Skeletal muscle tissue (tissue), 4 donors: ENCODE measurements around the gene MMP19. TPM values are rescaled to one million over a fixed set of nuclear protein-coding genes. Genes with fewer than 3 reads are reported as not detected.

Experiments used
- H3K27ac ChIP-seq: one replicate; pipeline ENCODE4 v1.7.0; 2013; ENCODE audit warnings: mild to moderate bottlenecking, low read depth, low read length, inconsistent platforms
- H3K27me3 ChIP-seq, 3 donors: one replicate each; pipeline ENCODE4 v1.7.0; 2013; ENCODE audit warnings: low read length in 3 of 3; ENCODE audit not compliant: control insufficient read depth in 3 of 3, insufficient read depth in 3 of 3
- H3K36me3 ChIP-seq, 3 donors: one replicate each; pipeline ENCODE4 v1.7.0; 2013; ENCODE audit warnings: low read length in 3 of 3; ENCODE audit not compliant: control insufficient read depth in 3 of 3, insufficient read depth in 3 of 3
- H3K4me1 ChIP-seq, 3 donors: one replicate each; pipeline ENCODE4 v1.7.0; 2013; ENCODE audit warnings: low read length in 3 of 3, mild to moderate bottlenecking in 3 of 3; ENCODE audit not compliant: control insufficient read depth in 3 of 3, insufficient read depth in 3 of 3
- H3K4me3 ChIP-seq, 3 donors: one replicate each; pipeline ENCODE4 v1.7.0; 2013; ENCODE audit warnings: low read length in 3 of 3
- H3K9ac ChIP-seq, 3 donors: one replicate each; pipeline ENCODE4 v1.7.0; 2013; ENCODE audit warnings: low read length in 3 of 3, mild to moderate bottlenecking in 3 of 3, moderate library complexity in 2 of 3, low read depth in 1 of 3
- H3K9me3 ChIP-seq, 3 donors: one replicate each; pipeline ENCODE4 v1.7.0; 2013; ENCODE audit warnings: low read length in 3 of 3; ENCODE audit not compliant: control insufficient read depth in 3 of 3
- total RNA-seq: library from RNA; depleted of rRNA; stranded (reverse); fragments of >200 nt; gene quantifications from one replicate; pipeline ENCODE4 v1.2.3, GENCODE V29; 2014
- donor health status: Osteomylitis.

MMP19 gene
- total RNA-seq, 1 donor from 2014 or later = 2.6 TPM

DNA sequence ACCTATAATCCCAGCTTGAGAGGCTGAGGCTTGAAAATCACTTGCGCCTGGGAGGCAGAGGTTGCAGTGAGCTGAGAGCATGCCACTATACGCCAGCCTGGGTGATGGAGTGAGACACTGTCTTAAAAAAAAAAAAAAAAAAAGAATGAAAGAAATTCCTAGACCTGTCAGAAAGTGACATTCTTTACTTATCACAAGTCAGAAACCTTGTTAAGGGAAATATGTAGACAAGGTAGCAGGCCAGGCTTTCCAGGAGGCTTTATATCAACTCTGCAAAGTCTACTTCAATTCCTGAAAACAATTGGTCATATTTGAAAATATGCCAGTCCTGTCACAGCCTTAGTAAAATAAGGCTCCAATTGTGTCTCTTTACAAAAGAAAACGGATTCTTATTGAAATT, 19.1 kb upstream of the MMP19 start:
- Histone ChIP-seq H3K27ac (no peak overlapping the region), H3K4me3 (no peak overlapping the region), H3K27me3 (no peaks in the 10 kb centered on the region), H3K4me1 (no peaks in the 10 kb centered on the region), H3K9ac (no peak overlapping the region), H3K9me3 (peaks cover 0 to 2% (median 0%) of the 10 kb centered on the region in 3 donors), H3K36me3 (no peaks in the 10 kb centered on the region)

DNA sequence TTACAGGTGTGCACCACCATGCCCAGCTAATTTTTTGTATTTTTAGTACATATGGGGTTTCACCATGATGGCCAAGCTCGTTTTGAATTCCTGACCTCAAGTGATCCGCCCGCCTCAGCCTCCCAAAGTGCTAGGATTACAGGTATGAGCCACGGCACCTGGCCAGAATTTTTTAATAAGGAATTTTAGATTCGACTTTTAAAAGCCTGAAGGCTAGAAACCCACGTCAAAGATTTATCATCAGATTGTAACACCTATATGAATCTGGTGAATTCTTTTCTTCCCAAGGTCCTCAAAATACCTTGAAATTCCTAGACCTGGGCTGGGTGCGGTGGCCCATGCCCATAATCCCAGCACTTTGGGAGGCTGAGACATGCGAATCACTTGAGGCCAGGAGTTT, 18.7 kb upstream of the MMP19 start:
- H3K36me3 ChIP-seq = no peaks in the 10 kb centered on the region
- no peaks in the 10 kb centered on the region for H3K4me1 ChIP-seq
- H3K9ac ChIP-seq = no peak overlapping the region
- H3K27me3 ChIP-seq = no peaks in the 10 kb centered on the region
- H3K9me3 ChIP-seq = peaks cover 0 to 2% (median 0%) of the 10 kb centered on the region in 3 donors
- H3K4me3 ChIP-seq = no peak overlapping the region
- no peak overlapping the region for H3K27ac ChIP-seq

DNA sequence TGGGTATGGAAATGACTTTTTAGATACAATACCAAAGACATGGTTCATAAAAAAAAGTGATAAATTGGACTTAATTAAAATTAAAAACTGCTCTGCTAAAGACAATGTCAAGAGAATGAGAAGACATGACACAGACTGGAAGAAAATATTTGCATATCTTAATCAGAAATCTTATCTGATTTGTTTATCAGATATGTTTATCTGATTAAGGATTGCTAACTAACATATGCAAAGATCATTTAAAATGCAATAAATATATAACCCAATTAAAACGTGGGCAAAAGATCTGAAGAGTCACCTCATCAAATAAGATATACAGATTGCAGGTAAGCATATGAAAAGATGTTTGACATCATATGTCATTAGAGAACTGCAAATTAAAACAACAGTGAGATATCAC, 10.0 kb upstream of the MMP19 start:
- Histone ChIP-seq H3K9ac (no peak overlapping the region), H3K4me3 (no peak overlapping the region), H3K9me3 (no peaks in the 10 kb centered on the region), H3K27ac (no peak overlapping the region), H3K36me3 (no peaks in the 10 kb centered on the region), H3K27me3 (peaks cover 4 to 8% (median 7%) of the 10 kb centered on the region in 3 donors), H3K4me1 (peaks cover 3 to 8% (median 5%) of the 10 kb centered on the region in 3 donors)

DNA sequence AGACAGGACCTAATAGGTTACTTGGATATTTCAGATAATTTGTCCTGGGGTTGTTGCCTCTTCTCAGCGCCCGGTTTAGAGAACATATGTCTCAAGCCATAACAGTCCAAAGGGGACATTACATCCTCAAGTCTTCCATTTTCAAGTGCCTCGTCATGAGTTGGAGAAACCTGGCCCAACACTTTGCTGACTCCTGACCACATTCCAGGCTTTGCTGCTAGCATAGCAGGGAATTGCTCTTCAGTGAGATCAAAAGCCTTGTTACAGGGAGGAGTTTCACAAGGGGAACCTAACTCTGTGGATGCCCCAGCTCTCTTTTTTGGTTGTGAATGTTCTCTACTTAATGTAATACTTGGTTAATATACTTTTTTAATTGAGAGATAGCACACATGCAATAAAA, 8.2 kb upstream of the MMP19 start:
- H3K27ac ChIP-seq = peak overlapping the region; percentile 88
- H3K4me3 ChIP-seq = no peak overlapping the region
- peaks cover 7 to 11% (median 8%) of the 10 kb centered on the region in 3 donors for H3K4me1 ChIP-seq
- H3K36me3 ChIP-seq = no peaks in the 10 kb centered on the region
- no peak overlapping the region for H3K9ac ChIP-seq
- no peaks in the 10 kb centered on the region for H3K9me3 ChIP-seq
- peaks cover 4 to 11% (median 7%) of the 10 kb centered on the region in 3 donors for H3K27me3 ChIP-seq

DNA sequence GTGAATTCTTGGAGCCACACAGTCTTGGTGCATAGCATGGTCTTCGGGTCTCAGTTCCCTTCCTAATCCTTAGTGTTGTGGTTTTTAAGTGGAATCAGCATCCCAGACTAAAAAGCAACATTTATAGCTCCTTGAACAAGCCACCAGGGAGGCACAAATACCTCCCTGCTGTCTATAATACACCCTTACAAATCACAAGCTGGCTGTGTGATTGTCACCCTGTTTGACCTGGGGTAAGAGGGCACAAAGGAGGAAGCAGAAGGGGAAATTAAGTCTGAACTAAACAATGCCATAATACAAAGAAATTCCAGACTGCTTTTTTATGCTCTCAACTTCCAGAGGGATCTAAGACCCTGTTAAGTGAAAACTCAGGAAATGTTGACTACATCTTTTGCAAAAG, 7.7 kb upstream of the MMP19 start:
- H3K9me3 ChIP-seq = no peaks in the 10 kb centered on the region
- H3K27ac ChIP-seq = peak overlapping the region; percentile 88
- H3K9ac ChIP-seq = no peak overlapping the region
- H3K27me3 ChIP-seq = peaks cover 4 to 11% (median 7%) of the 10 kb centered on the region in 3 donors
- no peak overlapping the region for H3K4me3 ChIP-seq
- H3K36me3 ChIP-seq = no peaks in the 10 kb centered on the region
- H3K4me1 ChIP-seq = peaks cover 7 to 12% (median 8%) of the 10 kb centered on the region in 3 donors

DNA sequence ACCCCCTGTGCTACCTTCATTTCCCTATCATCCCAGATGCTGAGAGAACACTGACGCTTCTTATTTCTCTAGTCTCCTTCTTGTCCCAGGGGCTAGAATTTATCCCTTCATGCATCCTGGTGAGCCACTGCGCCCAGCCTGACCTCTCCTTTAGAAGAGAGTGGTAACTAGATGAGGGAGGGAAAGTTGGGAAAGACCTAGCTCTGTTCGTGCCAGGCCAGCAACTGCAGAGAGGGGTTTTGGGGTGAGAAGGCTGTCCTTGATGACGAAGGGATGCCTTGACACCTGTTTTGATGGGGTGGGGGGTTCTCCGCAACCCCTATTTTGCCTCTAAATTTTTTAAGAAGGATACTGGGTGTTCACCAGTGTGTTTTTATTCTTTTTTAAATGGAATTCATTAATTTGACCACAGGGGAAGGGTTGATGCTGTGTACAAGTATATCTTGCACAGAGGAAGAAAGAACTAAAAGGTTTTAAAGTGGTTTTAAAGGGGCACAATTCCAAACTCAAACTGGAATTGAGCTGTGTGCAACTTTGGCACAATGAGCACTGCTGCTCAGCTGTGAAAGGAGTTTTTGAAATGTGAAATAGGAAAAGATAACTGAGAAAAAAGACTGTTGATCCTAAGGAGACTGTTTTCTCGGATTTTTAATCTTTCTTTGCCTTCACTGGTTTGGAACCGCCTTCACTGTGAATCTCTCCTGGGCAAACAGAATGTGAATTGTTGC, 7.0 kb upstream of the MMP19 start:
- H3K4me1 ChIP-seq = peaks cover 7 to 14% (median 8%) of the 10 kb centered on the region in 3 donors
- no peak overlapping the region for H3K4me3 ChIP-seq
- peak overlapping the region; percentile 88 for H3K27ac ChIP-seq
- no peaks in the 10 kb centered on the region for H3K9me3 ChIP-seq
- H3K9ac ChIP-seq = no peak overlapping the region
- no peaks in the 10 kb centered on the region for H3K36me3 ChIP-seq
- H3K27me3 ChIP-seq = peaks cover 4 to 11% (median 7%) of the 10 kb centered on the region in 3 donors

DNA sequence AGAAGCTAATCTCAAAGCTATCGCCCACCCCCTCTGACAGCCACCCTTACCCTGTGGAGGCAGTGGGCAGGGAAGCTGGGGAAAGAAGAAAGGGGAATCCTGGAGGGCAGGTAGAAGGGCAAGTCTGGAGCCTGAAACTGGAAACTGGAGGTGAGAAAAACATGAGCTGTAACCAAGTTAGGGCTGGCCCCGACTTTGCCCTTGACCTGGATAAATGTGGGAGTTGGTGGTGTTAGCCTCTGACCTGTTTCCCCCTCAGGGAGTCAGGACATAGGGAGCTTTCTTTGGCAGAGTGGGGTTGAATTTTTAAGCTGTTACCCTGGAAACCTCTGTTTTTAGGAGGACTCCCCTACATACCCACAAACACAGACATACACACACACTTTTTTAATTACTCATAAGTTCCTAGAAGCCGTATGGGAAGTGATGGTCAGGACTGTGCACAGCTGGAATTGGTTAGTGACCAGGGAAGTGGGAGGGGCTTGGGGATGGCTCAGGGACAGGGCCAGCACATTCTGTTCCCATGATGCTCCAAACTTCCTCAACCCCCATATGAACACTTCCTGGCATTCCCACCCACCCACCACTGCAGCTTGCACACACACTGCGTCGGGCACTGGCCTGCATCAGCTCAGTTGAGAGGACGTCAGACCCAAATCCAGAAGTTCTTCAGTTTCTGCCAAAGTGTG, 5.0 kb upstream of the MMP19 start:
- H3K27ac ChIP-seq = peak overlapping the region; percentile 88
- H3K4me3 ChIP-seq = no peak overlapping the region
- H3K4me1 ChIP-seq = peaks cover 7 to 16% (median 8%) of the 10 kb centered on the region in 3 donors
- peak overlapping the region in 2 of 3 donors; percentile 33 to 34 for H3K9ac ChIP-seq
- no peaks in the 10 kb centered on the region for H3K36me3 ChIP-seq
- peaks cover 4 to 18% (median 7%) of the 10 kb centered on the region in 3 donors for H3K27me3 ChIP-seq
- no peaks in the 10 kb centered on the region for H3K9me3 ChIP-seq

DNA sequence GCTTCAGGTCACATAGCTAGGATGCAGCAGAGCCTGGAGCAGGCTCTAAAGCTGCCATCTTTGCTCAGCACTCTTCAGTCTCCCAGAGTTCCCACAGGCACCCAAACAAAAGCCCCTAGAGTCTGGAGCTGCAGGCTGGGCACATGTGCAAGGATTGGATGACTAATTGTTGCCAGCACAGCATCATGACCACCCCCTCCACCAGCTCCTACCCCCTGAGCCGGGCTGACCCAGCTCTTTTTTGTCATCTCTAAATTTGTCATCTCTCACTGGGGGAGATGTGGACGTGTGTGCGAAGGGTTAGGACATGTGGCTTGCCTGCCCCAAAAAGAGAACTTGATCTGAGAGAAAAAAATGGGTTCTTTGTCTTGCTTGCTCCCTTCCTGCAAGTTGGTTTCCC, 4.3 kb upstream of the MMP19 start:
- H3K9me3 ChIP-seq = no peaks in the 10 kb centered on the region

DNA sequence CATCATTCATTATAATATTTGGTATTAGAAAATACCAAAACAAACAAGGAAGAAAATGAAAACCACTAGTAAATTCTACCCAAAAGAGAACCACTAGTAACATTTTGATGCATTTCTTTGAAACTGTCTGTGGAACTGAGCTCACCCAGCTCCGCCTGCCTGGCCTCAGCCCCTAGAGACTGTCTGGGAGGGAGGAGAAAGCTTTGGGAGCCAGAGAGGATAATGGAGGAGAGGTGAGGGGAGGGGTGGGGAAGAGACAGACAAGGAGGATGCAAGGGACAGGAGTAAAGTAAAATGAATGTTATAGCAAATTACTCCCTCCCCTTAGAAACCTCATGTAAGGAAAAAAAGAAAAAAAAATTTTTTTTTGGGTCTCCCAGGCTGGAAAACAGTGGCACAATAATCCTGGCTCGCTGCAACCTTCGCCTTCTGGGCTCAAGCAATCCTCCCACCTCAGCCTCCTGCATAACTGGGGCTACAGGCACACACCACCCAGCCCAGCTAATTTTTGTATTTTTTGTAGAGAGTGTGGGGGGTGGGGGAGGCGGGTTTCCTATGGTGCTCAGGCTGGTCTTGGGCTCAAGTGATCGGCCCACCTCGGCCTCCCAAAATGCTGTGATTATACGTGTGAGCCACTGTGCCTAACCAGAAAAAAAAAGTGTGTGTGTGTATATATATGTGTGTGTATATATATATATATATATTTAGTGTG, 3.2 kb upstream of the MMP19 start:
- peaks cover 4 to 24% (median 7%) of the 10 kb centered on the region in 3 donors for H3K27me3 ChIP-seq
- H3K27ac ChIP-seq = peak overlapping the region; percentile 57
- no peaks in the 10 kb centered on the region for H3K9me3 ChIP-seq
- H3K4me1 ChIP-seq = peaks cover 7 to 16% (median 8%) of the 10 kb centered on the region in 3 donors
- H3K9ac ChIP-seq = no peak overlapping the region
- H3K36me3 ChIP-seq = no peaks in the 10 kb centered on the region
- H3K4me3 ChIP-seq = no peak overlapping the region

More for the DNA sequence above, 4.3 kb upstream of the MMP19 start:
- no peak overlapping the region for H3K4me3 ChIP-seq
- H3K9ac ChIP-seq = no peak overlapping the region
- H3K4me1 ChIP-seq = peaks cover 7 to 16% (median 8%) of the 10 kb centered on the region in 3 donors
- H3K27me3 ChIP-seq = peaks cover 4 to 24% (median 7%) of the 10 kb centered on the region in 3 donors
- no peaks in the 10 kb centered on the region for H3K36me3 ChIP-seq
- peak overlapping the region; percentile 88 for H3K27ac ChIP-seq
